ENCODE data around the gene ADH6. TPM values are rescaled to one million over a fixed set of nuclear protein-coding genes. Genes with fewer than 3 reads are reported as not detected.

ADH6 gene
- 1 to 10 TPM in 1 of 2 donors, under 1 TPM in 1; 0.43 to 2.2 TPM for total RNA-seq
- polyA plus RNA-seq, result under 1 TPM; 0.16 to 0.33 TPM
- long read RNA-seq, donor 1, partial matches to known transcripts, result 0 of 2 reads
- long read RNA-seq, donor 1, other reads (novel, unspliced or antisense), result 0 of 2 reads
- long read RNA-seq, donor 2, partial matches to known transcripts, result 0 of 1 reads
- long read RNA-seq, donor 2, other reads (novel, unspliced or antisense), result 0 of 1 reads
- long read RNA-seq, donor 3, result 0 reads
- long read RNA-seq, donor 4, result 0 reads
- long read RNA-seq, donor 5, partial matches to known transcripts, result 0 of 2 reads
- long read RNA-seq, donor 5, other reads (novel, unspliced or antisense), result 0 of 2 reads

- H3K4me3 ChIP-seq, result no peak within 1 kb of the TSS
- no peaks in the 10 kb centered on the region for H3K27me3 ChIP-seq (ENCODE audit: control insufficient read depth in 3 of 3, insufficient read depth in 3 of 3, low read length in 2 of 3)
- no peak within 1 kb of the TSS for H3K9ac ChIP-seq (ENCODE audit: insufficient read depth in 1 of 2, low read length in 2 of 2)
- no peak for DNase-seq
- no peak for TF ChIP-seq CTCF (IDR thresholded peaks at IDR 0.05; ENCODE audit: control extremely low read depth, extremely low read depth)
- H3K9me3 ChIP-seq (ENCODE audit: control insufficient read depth in 4 of 4, insufficient read depth in 3 of 4, low read length in 3 of 4), result no peaks in the 10 kb centered on the region
- H3K4me1 ChIP-seq (ENCODE audit: control insufficient read depth in 5 of 5, insufficient read depth in 5 of 5, low read length in 5 of 5), result peaks cover 0 to 12% (median 0%) of the 10 kb centered on the region in 5 donors
- 66 to 81% methylated on average over 3 of the region's 3 CpGs for WGBS, 2 donors
- ATAC-seq (ENCODE audit: insufficient read depth, low FRiP score), result no peak
- H3K36me3 ChIP-seq (ENCODE audit: control insufficient read depth in 4 of 4, insufficient read depth in 4 of 4, low read length in 4 of 4), result no peaks in the 10 kb centered on the region
- H3K27ac ChIP-seq (ENCODE audit: low read depth in 1 of 2, low read length in 1 of 2), result no peak within 1 kb of the TSS
Observed at GRCh38 chr4:99219072-99219471, at the start of gene ADH6. ADH6 (minus strand) TSS chr4:99219246; CDS start chr4:99219152, 94 bp downstream.

- TF ChIP-seq CTCF (IDR thresholded peaks at IDR 0.05; ENCODE audit: control extremely low read depth, extremely low read depth), result no peak
- no peak overlapping the region for H3K4me3 ChIP-seq
- ATAC-seq (ENCODE audit: insufficient read depth, low FRiP score) (no peak), DNase-seq (peak in 1 of 3 donors; percentile 45)
- peaks cover 0 to 6% (median 0%) of the 10 kb centered on the region in 5 donors for H3K4me1 ChIP-seq (ENCODE audit: control insufficient read depth in 5 of 5, insufficient read depth in 5 of 5, low read length in 5 of 5)
- peaks cover 0 to 4% (median 0%) of the 10 kb centered on the region in 4 donors for H3K9me3 ChIP-seq (ENCODE audit: control insufficient read depth in 4 of 4, insufficient read depth in 3 of 4, low read length in 3 of 4)
- no peak overlapping the region for H3K27ac ChIP-seq (ENCODE audit: low read depth in 1 of 2, low read length in 1 of 2)
- H3K36me3 ChIP-seq (ENCODE audit: control insufficient read depth in 4 of 4, insufficient read depth in 4 of 4, low read length in 4 of 4), result peaks cover 0 to 6% (median 0%) of the 10 kb centered on the region in 4 donors
- H3K27me3 ChIP-seq (ENCODE audit: control insufficient read depth in 3 of 3, insufficient read depth in 3 of 3, low read length in 2 of 3), result no peaks in the 10 kb centered on the region
- H3K9ac ChIP-seq (ENCODE audit: insufficient read depth in 1 of 2, low read length in 2 of 2), result no peak overlapping the region
Observed at GRCh38 chr4:99264927-99265326, 45.9 kb upstream of the ADH6 start.

- no peaks in the 10 kb centered on the region for H3K27me3 ChIP-seq (ENCODE audit: control insufficient read depth in 3 of 3, insufficient read depth in 3 of 3, low read length in 2 of 3)
- WGBS, 2 donors, result 87 to 89% methylated on average over 4 of the region's 4 CpGs
- peaks cover 0 to 3% (median 0%) of the 10 kb centered on the region in 4 donors for H3K9me3 ChIP-seq (ENCODE audit: control insufficient read depth in 4 of 4, insufficient read depth in 3 of 4, low read length in 3 of 4)
- H3K36me3 ChIP-seq (ENCODE audit: control insufficient read depth in 4 of 4, insufficient read depth in 4 of 4, low read length in 4 of 4), result no peaks in the 10 kb centered on the region
- no peak overlapping the region for H3K9ac ChIP-seq (ENCODE audit: insufficient read depth in 1 of 2, low read length in 2 of 2)
- H3K4me1 ChIP-seq (ENCODE audit: control insufficient read depth in 5 of 5, insufficient read depth in 5 of 5, low read length in 5 of 5), result peaks cover 0 to 9% (median 0%) of the 10 kb centered on the region in 5 donors
- no peak overlapping the region for H3K27ac ChIP-seq (ENCODE audit: low read depth in 1 of 2, low read length in 1 of 2)
- TF ChIP-seq CTCF (IDR thresholded peaks at IDR 0.05; ENCODE audit: control extremely low read depth, extremely low read depth), result no peak
- DNase-seq, result no peak
- no peak overlapping the region for H3K4me3 ChIP-seq
- no peak for ATAC-seq (ENCODE audit: insufficient read depth, low FRiP score)
Observed at GRCh38 chr4:99252746-99253145, 33.7 kb upstream of the ADH6 start.

All from lung (tissue), 16 donors.